ENCODE measurements around the gene WWOX.
"Not testable (repeated sequence)": the region's sequence is repeated elsewhere in the genome, so short reads cannot be mapped to it uniquely, and the experiment has no call there.

GRCh38 chr16:78514888-78515287, 415.4 kb downstream of the WWOX start:
- peak in 3 of 6 experiments; percentile 19 to 43 (median 19) for TF ChIP-seq CTCF (IDR thresholded peaks at IDR 0.05)
- not testable (repeated sequence) for TF ChIP-seq POLR2A (IDR thresholded peaks at IDR 0.05)

Data from thyroid gland (tissue), 4 donors.